Stimulated activated CD4-positive, alpha-beta T cell treated with anti-CD3 and anti-CD28 coated beads, Interleukin-2, amount 100 ng/mL, for 48 hours (primary cell): ENCODE measurements around the gene GMDS.

ENCODE experiments used
- DNase-seq, 2 donors: peaks; one replicate each; pipeline ENCODE4 v3.0.0-alpha.2; 2020

Gene GMDS

DNA sequence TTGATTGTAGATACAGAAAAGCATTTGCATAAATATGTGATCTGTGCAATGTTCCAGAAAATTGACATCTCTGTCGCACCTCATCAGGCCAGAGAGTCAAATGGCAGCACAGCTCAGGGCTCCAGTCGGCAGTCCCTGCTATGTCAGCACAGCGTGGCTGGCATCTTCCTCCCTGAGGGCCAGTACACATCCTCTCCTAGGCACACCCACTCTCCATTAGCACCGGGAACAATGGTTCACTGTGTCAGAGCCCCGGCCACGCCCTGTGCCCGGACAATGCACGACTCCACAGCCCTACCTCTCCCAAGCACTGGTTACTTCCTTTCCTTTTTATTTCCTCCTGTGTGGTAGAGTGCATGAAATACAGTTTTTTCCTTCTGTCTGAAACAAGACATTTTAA is 520.8 kb downstream of the GMDS start:
- DNase-seq = no peak

DNA sequence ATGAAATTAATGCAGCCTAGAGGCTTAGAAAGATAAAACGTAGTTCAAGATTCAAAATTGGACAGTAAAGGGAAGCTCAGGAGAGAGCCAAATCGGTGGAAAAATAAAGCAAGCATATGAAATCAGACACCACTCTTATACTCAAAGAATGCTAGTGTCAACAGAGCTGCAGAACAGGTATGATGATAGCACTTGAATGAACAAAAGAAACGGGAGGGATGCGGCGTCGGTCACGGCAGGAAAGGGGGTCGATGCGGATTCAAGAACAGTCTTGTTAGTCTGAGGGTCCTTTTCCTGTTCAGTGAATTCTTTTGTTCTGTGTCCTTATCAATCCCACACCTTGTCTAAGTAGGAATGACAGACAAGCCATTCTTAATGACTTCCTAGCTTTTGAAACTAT is 521.3 kb downstream of the GMDS start:
- DNase-seq = no peak

GRCh38 chr6:1722801-1723200 is 522.6 kb downstream of the GMDS start:
- no peak for DNase-seq

DNA sequence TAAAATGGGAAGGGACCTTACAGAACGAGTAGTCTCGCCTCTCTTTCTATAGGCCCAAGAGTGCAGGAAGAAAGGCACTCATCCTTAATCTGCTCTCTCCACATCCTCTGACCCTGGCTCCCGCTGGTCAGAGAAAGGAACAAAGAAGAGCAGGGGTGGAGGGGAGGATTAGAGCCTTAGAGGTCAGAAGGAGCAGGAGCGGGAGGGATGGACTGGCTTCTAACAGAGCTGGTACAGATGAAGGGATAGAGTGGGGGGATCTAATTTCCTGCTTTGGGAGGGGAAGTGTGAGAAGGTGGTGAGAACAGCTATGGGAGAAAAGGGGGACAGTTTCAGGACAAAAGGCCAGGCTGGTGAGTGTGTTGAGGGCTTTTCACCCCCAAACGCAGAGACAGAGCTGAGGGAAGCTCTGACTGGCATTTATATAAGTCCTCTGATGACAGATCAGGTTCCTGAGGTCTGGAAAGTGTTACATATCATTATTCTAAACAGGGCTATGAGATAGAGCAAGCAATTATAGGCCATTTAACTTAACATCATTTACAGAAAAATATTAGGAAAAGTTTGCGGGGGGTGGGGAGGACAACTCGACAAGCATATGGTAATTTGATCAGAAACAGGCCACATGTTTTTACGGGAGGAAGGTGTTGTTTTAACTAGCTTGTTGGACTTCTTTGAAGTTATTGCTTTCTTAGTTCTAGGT is 524.6 kb downstream of the GMDS start:
- no peak for DNase-seq

GRCh38 chr6:1719922-1720321 is 525.5 kb downstream of the GMDS start:
- DNase-seq = no peak

DNA sequence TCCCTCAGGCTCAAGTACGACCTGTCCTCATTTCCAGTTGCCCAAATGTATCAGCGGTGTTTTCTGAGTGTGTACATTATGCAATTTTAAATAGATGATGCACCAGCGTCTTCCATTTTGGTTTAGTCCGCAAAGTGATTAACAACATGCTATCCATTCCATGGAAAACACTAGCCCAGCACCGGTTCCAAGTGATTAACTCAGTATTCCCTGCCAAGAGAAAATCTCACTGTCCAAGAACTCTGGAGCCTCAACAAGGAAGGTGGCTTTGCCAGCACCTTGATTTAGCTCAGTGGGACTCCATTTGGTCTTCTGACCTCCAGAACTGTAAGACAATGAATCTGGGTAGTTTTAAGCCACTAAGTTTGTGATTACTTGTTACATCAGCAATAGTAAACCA is 528.5 kb downstream of the GMDS start:
- DNase-seq = no peak

- no peak for DNase-seq
Measured at GRCh38 chr6:1716396-1716795, 529.0 kb downstream of the GMDS start.

GRCh38 chr6:1715336-1715735 is 530.1 kb downstream of the GMDS start:
- DNase-seq = no peak

DNA sequence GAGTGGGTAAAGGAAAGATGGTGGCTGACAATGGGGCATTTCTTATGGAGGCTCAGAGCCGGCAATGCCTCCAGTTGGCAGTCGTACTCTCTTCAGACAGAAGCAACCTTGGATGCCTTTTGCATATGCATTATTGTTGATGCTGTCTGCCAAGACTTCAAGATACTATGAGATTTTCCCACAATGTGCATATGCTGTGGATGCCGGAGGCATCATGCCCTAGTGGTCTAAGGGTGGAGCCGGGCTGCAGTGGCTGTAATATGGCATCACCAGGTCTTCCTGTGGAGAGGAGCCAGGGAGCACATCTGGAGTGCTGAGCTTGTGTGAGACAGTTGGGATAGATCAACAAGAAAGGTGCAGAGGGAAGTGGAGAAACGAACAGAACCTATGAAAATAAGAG is 530.8 kb downstream of the GMDS start:
- DNase-seq = no peak

- DNase-seq = no peak
Measured at GRCh38 chr6:1713016-1713600, 532.3 kb downstream of the GMDS start.

GRCh38 chr6:1712451-1712850 is 533.0 kb downstream of the GMDS start:
- DNase-seq = no peak

DNA sequence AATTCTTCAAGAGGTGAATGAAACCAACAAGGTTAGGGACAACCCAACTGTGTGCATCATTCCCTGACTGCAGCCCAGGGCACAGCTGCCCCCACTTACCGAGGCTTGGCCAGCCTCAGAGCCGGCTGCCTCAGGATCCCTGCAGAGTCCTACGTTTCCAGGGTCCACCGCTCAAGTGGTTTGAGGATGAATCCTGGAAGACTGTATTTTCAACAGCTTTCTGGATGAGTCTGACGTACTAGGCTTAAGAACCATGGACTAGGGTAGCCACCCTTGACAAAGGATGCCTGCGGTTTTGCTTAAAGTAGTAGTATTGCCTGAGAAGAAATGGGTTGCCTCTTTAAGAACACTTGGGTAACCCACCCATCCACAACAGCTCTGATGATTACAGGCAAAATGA is 534.3 kb downstream of the GMDS start:
- DNase-seq = no peak

- no peak for DNase-seq
Measured at GRCh38 chr6:1709234-1709641, 536.2 kb downstream of the GMDS start.

GRCh38 chr6:1708820-1709219 is 536.6 kb downstream of the GMDS start:
- DNase-seq = no peak

DNA sequence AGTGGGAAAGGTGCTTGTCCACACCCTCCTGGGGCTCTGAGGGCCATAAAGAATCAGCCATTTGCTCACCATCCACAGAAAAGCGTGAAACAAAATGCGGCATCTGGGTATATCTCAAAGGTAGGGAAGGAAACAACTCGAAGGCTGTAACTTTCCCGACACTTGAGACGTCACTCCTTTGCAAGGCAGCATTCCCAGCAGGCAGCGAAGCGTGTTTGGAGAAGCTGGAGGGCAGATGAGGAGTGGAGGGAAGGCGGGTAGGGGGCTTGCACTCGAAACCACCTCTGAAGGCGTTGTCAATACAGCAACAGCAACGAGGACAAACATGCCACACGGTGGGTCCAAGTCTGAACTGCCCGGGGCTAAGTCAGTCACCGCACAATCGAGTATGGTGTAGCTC is 537.3 kb downstream of the GMDS start:
- no peak for DNase-seq

DNA sequence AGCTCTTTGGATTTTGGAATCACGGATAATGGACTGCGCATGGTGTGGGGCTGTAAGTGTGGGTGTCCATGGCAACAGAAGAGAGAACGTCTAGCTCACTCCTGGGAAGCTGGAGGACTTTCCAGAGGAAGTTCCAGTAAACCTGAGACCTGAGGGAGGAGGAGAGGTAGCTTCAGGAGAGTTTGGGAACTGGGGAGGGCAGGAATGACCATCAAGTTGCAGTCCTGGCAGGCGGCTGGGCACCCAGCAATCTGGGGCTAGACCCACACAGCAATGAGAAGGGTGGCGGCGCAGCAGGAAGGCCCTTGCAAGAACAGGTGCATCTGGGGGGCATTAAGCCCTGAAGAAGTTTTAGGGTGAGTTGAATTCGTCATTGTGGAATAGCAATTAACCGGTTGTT is 539.8 kb downstream of the GMDS start:
- no peak for DNase-seq

- DNase-seq = no peak
Measured at GRCh38 chr6:1705183-1705582, 540.2 kb downstream of the GMDS start.

GRCh38 chr6:1704711-1705110 is 540.7 kb downstream of the GMDS start:
- no peak for DNase-seq

GRCh38 chr6:1703923-1704322 is 541.5 kb downstream of the GMDS start:
- no peak for DNase-seq

- no peak for DNase-seq
Measured at GRCh38 chr6:1703091-1703855, 542.1 kb downstream of the GMDS start.

GRCh38 chr6:1702580-1703051 is 542.8 kb downstream of the GMDS start:
- DNase-seq = no peak

- DNase-seq = no peak
Measured at GRCh38 chr6:1701668-1702353, 543.6 kb downstream of the GMDS start.

- no peak for DNase-seq
Measured at GRCh38 chr6:1700278-1700967, 545.0 kb downstream of the GMDS start.
